HCT116 (cell line): ENCODE data around the gene FRMD4B. TPM values are rescaled to one million over a fixed set of nuclear protein-coding genes. Genes with fewer than 3 reads are reported as not detected.

Experiments used
- ATAC-seq: fragments of 200-7000 bp; cut with Tn5 transposase; 2 replicates; pipeline ENCODE4 v1.9.1; 2020; ENCODE audit warnings: mild to moderate bottlenecking, moderate library complexity
- BruUV-seq: library from RNA; stranded (reverse); fragments of 400-500 nt; replicated peaks from 2 replicates; lab custom pipeline; 2021; lab: Mats Ljungman, UMichigan
- CTCF ChIA-PET: fragments of 300-600 bp; sonication (Branson Sonifier 250); formaldehyde crosslinking; loops from one replicate; lab custom pipeline; 2021; ENCODE audit warnings: antibody characterized with exemption; lab: Charles Lee
- POLR2A ChIA-PET: fragments of 300-600, 350-600 bp; sonication (Branson Sonifier 250); formaldehyde crosslinking; loops from one replicate; lab custom pipeline; 2021; ENCODE audit warnings: antibody characterized with exemption; lab: Charles Lee
- RAD21 ChIA-PET, 2 experiments: fragments of 300-600 bp; sonication (Branson Sonifier 250); formaldehyde crosslinking; loops; one replicate each; lab custom pipeline; 2023; ENCODE audit warnings: low total read pairs in 2 of 2; ENCODE audit not compliant: uncharacterized antibody in 2 of 2, unreplicated experiment in 2 of 2, low non-redundant PET in 1 of 2; lab: Charles Lee
- DNase-seq: peaks from one replicate; pipeline ENCODE4 v3.0.0-alpha.2; 2010; ENCODE audit warnings: low read depth, low spot score
- H2AFZ ChIP-seq: fragments of 200-600 bp; shearing (Covaris generic), sonication (generic); 2 replicates; pipeline ENCODE4 v1.6.1; 2017; ENCODE audit warnings: low read depth, mixed run types, mixed read lengths, antibody characterized with exemption, low read length; ENCODE audit not compliant: poor library complexity, severe bottlenecking
- H3K27ac ChIP-seq: 2 replicates; pipeline ENCODE4 v1.5.1; 2012; ENCODE audit warnings: low read depth, low read length
- H3K27me3 ChIP-seq: fragments of 200-600 bp; sonication (generic); 2 replicates; pipeline ENCODE4 v1.6.1; 2016; ENCODE audit warnings: mixed run types, low read length, mixed read lengths; ENCODE audit not compliant: insufficient read depth
- H3K36me3 ChIP-seq, 2 experiments: fragments of 200-500 bp in 1 of 2; fragments of 200-600 bp in 1 of 2; sonication (Bioruptor generic) in 1 of 2; sonication (generic) in 1 of 2; 2 replicates each; pipeline versions ENCODE4 v1.5.1 to v1.6.1; 2014 to 2016; ENCODE audit warnings: low read length in 2 of 2, inconsistent platforms in 1 of 2, mixed read lengths in 1 of 2, mixed run types in 1 of 2; ENCODE audit not compliant: insufficient read depth in 2 of 2, control insufficient read depth in 1 of 2
- H3K4me1 ChIP-seq, 2 experiments: fragments of 200-600 bp in 1 of 2; sonication (generic) in 1 of 2; 2 replicates each; pipeline versions ENCODE4 v1.5.1 to v1.6.1; 2012 to 2017; ENCODE audit warnings: low read length in 2 of 2, inconsistent platforms in 1 of 2, mild to moderate bottlenecking in 1 of 2, mixed read lengths in 1 of 2, mixed run types in 1 of 2, moderate library complexity in 1 of 2; ENCODE audit not compliant: insufficient read depth in 2 of 2, control insufficient read depth in 1 of 2
- H3K4me2 ChIP-seq: fragments of 200-600 bp; sonication (generic); 2 replicates; pipeline ENCODE4 v1.6.1; 2017; ENCODE audit warnings: mixed run types, low read length, mixed read lengths
- H3K4me3 ChIP-seq, 2 experiments: fragments of 200-600 bp in 1 of 2; sonication (generic) in 1 of 2; replicated peaks in 1 of 2; 2 replicates each; pipeline ENCODE4 v1.5.1; 2011 to 2016; ENCODE audit warnings: low read length in 2 of 2, control low read depth in 1 of 2, low read depth in 1 of 2, mild to moderate bottlenecking in 1 of 2, mixed read lengths in 1 of 2, mixed run types in 1 of 2
- H3K79me2 ChIP-seq: fragments of 200-600 bp; sonication (generic); 2 replicates; pipeline ENCODE4 v1.6.1; 2017; ENCODE audit warnings: mild to moderate bottlenecking, mixed run types, low read length, moderate library complexity, mixed read lengths; ENCODE audit not compliant: insufficient read depth
- H3K9ac ChIP-seq: fragments of 200-600 bp; sonication (generic); 2 replicates; pipeline ENCODE4 v1.6.1; 2016; ENCODE audit warnings: low read length, mixed read lengths
- H3K9me2 ChIP-seq: fragments of 200-600 bp; sonication (generic), shearing (Covaris generic); 2 replicates; pipeline ENCODE4 v1.6.1; 2017; ENCODE audit warnings: mixed run types, mild to moderate bottlenecking, moderate library complexity; ENCODE audit not compliant: insufficient read depth
- H3K9me3 ChIP-seq, 2 experiments: fragments of 200-500 bp in 1 of 2; fragments of 200-600 bp in 1 of 2; sonication (Bioruptor generic) in 1 of 2; sonication (generic) in 1 of 2; 2 replicates each; pipeline ENCODE4 v1.6.1; 2014 to 2017; ENCODE audit warnings: low read length in 2 of 2, mixed read lengths in 2 of 2, inconsistent platforms in 1 of 2, low read depth in 1 of 2, mild to moderate bottlenecking in 1 of 2, mixed run types in 1 of 2, moderate library complexity in 1 of 2; ENCODE audit not compliant: control insufficient read depth in 1 of 2, insufficient read depth in 1 of 2
- H4K20me1 ChIP-seq: fragments of 200-600 bp; sonication (generic), shearing (Covaris generic); 2 replicates; pipeline ENCODE4 v1.6.1; 2017; ENCODE audit warnings: mixed run types, mild to moderate bottlenecking, moderate library complexity; ENCODE audit not compliant: insufficient read depth
- ATF3 ChIP-seq: IDR thresholded peaks from 2 replicates; pipeline ENCODE4 v1.6.1; 2012
- CBX3 ChIP-seq: IDR thresholded peaks from 2 replicates; pipeline ENCODE4 v1.6.1; 2012; ENCODE audit warnings: low read depth
- CTCF ChIP-seq, 3 experiments: fragments of 200-600 bp in 1 of 3; sonication (generic) in 1 of 3; IDR thresholded peaks in 2 of 3; conservative IDR thresholded peaks in 1 of 3; 2 replicates each; pipeline ENCODE4 v1.5.1; 2012 to 2017; ENCODE audit warnings: low read depth in 2 of 3, low read length in 2 of 3, antibody characterized with exemption in 1 of 3, borderline replicate concordance in 1 of 3, control low read depth in 1 of 3, mild to moderate bottlenecking in 1 of 3, mixed read lengths in 1 of 3, mixed run types in 1 of 3, moderate library complexity in 1 of 3; ENCODE audit not compliant: insufficient read depth in 1 of 3
- ELF1 ChIP-seq: IDR thresholded peaks from 2 replicates; pipeline ENCODE4 v1.6.1; 2012; ENCODE audit warnings: low read depth, borderline replicate concordance
- EZH2 ChIP-seq: fragments of 200-600 bp; sonication (generic); IDR thresholded peaks from 2 replicates; pipeline ENCODE4 v1.6.1; 2017; ENCODE audit warnings: antibody characterized with exemption, mixed run types
- SIN3A ChIP-seq: IDR thresholded peaks from 2 replicates; pipeline ENCODE4 v1.6.1; 2012; ENCODE audit warnings: low read depth
- SRF ChIP-seq: IDR thresholded peaks from 2 replicates; pipeline ENCODE4 v1.6.1; 2012; ENCODE audit warnings: low read depth
- TCF7L2 ChIP-seq: IDR thresholded peaks from 2 replicates; pipeline ENCODE4 v1.7.0; 2011; ENCODE audit warnings: borderline replicate concordance, inconsistent platforms; ENCODE audit not compliant: insufficient read depth, insufficient read length; ENCODE audit errors: extremely low read depth
- ZNF274 ChIP-seq: fragments of 200-500 bp; sonication (Bioruptor generic); IDR thresholded peaks from 2 replicates; pipeline ENCODE4 v1.6.1; 2014; ENCODE audit warnings: mild to moderate bottlenecking, low read depth, low read length, inconsistent platforms
- intact Hi-C: fragments of 100-400 bp; cut with micrococcal nuclease; formaldehyde crosslinking; loops from 2 replicates; pipeline ENCODE4 v1.10.0; 2022
- total RNA-seq: library from RNA; stranded (reverse); gene quantifications from one replicate; pipeline ENCODE4 v1.2.1, GENCODE V29; 2021; ENCODE audit not compliant: unreplicated experiment
- TF ChIP-seq, protein P1 (sequence below): IDR thresholded peaks from 2 replicates; pipeline ENCODE4 v1.6.1; 2011; ENCODE audit warnings: mild to moderate bottlenecking, low read length, moderate library complexity; ENCODE audit not compliant: insufficient replicate concordance; ENCODE audit errors: extremely low read depth
- TF ChIP-seq, protein P2 (sequence below): IDR thresholded peaks from 2 replicates; pipeline ENCODE4 v1.6.1; 2012
- TF ChIP-seq, protein P3 (sequence below): IDR thresholded peaks from 2 replicates; pipeline ENCODE4 v1.6.1; 2012; ENCODE audit warnings: low read depth

Gene FRMD4B
- total RNA-seq, 1 experiment from 2014 or later, result 2.0 TPM

- ATAC-seq (no peak), DNase-seq (no peak)
- intact Hi-C loops, result no loop called here
- H3K36me3 ChIP-seq, result no peaks in the 10 kb centered on the region
- no peak overlapping the region for H3K4me3 ChIP-seq
- H3K9me3 ChIP-seq, result no peaks in the 10 kb centered on the region
- BruUV-seq, result no TSS peak
- H3K79me2 ChIP-seq, result no peaks in the 10 kb centered on the region
- no peak overlapping the region for H2AFZ ChIP-seq
- ChIA-PET CTCF (no interaction called here), POLR2A (no interaction called here), RAD21 (no interaction called here)
- no peak overlapping the region for H3K9ac ChIP-seq
- no peaks in the 10 kb centered on the region for H3K27me3 ChIP-seq
- TF ChIP-seq, protein P1, sequence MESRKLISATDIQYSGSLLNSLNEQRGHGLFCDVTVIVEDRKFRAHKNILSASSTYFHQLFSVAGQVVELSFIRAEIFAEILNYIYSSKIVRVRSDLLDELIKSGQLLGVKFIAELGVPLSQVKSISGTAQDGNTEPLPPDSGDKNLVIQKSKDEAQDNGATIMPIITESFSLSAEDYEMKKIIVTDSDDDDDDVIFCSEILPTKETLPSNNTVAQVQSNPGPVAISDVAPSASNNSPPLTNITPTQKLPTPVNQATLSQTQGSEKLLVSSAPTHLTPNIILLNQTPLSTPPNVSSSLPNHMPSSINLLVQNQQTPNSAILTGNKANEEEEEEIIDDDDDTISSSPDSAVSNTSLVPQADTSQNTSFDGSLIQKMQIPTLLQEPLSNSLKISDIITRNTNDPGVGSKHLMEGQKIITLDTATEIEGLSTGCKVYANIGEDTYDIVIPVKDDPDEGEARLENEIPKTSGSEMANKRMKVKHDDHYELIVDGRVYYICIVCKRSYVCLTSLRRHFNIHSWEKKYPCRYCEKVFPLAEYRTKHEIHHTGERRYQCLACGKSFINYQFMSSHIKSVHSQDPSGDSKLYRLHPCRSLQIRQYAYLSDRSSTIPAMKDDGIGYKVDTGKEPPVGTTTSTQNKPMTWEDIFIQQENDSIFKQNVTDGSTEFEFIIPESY, result no peak
- TF ChIP-seq CBX3 (no peak), EZH2 (no peak), SIN3A (no peak), ATF3 (no peak), ELF1 (no peak), CTCF (IDR thresholded peaks at IDR 0.05 in 2 of 3, conservative IDR thresholded peaks at IDR 0.05 in 1 of 3; ENCODE audit: borderline replicate concordance in 1 of 3, insufficient read depth in 1 of 3, low read depth in 2 of 3, low read length in 2 of 3) (no peak), TCF7L2 (no peak), SRF (no peak), ZNF274 (no peak)
- TF ChIP-seq, protein P2, sequence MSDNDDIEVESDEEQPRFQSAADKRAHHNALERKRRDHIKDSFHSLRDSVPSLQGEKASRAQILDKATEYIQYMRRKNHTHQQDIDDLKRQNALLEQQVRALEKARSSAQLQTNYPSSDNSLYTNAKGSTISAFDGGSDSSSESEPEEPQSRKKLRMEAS, result no peak
- TF ChIP-seq, protein P3, sequence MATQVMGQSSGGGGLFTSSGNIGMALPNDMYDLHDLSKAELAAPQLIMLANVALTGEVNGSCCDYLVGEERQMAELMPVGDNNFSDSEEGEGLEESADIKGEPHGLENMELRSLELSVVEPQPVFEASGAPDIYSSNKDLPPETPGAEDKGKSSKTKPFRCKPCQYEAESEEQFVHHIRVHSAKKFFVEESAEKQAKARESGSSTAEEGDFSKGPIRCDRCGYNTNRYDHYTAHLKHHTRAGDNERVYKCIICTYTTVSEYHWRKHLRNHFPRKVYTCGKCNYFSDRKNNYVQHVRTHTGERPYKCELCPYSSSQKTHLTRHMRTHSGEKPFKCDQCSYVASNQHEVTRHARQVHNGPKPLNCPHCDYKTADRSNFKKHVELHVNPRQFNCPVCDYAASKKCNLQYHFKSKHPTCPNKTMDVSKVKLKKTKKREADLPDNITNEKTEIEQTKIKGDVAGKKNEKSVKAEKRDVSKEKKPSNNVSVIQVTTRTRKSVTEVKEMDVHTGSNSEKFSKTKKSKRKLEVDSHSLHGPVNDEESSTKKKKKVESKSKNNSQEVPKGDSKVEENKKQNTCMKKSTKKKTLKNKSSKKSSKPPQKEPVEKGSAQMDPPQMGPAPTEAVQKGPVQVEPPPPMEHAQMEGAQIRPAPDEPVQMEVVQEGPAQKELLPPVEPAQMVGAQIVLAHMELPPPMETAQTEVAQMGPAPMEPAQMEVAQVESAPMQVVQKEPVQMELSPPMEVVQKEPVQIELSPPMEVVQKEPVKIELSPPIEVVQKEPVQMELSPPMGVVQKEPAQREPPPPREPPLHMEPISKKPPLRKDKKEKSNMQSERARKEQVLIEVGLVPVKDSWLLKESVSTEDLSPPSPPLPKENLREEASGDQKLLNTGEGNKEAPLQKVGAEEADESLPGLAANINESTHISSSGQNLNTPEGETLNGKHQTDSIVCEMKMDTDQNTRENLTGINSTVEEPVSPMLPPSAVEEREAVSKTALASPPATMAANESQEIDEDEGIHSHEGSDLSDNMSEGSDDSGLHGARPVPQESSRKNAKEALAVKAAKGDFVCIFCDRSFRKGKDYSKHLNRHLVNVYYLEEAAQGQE, result no peak
- H3K9me2 ChIP-seq, result no peaks in the 10 kb centered on the region
- H3K4me1 ChIP-seq, result peaks cover 0 to 4% of the 10 kb centered on the region in 2 experiments; a peak in 1 of 4 replicates
- no peaks in the 10 kb centered on the region for H4K20me1 ChIP-seq
- H3K27ac ChIP-seq, result no peak overlapping the region
- no peak overlapping the region for H3K4me2 ChIP-seq
Observed at GRCh38 chr3:69419276-69419675, 33.4 kb upstream of the FRMD4B start.
